ENCODE results near the gene GGTLC1.

Gene GGTLC1

DNA sequence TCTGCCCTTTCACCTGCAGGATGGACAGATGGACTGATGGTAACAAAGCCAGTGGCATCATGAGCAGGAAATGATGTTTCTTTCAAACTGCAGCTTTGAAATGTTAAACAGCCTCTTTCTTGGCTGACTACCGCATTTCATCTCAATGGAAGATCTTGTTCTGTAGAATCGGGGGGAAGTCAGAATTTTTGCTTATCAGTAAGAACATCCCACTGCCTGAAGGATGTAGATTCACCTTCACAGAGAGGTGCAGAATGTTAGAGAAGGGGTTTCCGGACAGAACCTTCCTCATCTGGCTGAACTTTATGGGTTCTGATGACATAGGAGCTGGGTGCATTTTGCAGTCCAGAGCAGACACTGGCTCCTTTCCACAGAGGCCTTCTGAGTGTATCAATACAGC lies 32.7 kb downstream of the GGTLC1 start:
- Histone ChIP-seq H3K9me3 (ENCODE audit: insufficient read depth, low read depth, low read length) (peaks cover 4% of the 10 kb centered on the region; the same call in 1 of the 2 replicates), H3K36me3 (ENCODE audit: insufficient read depth, low read depth, low read length) (no peaks in the 10 kb centered on the region), H3K27ac (ENCODE audit: low read length) (no peak overlapping the region), H3K27me3 (ENCODE audit: insufficient read depth, low read length) (no peaks in the 10 kb centered on the region), H3K9ac (ENCODE audit: low read depth, low read length) (no peak overlapping the region), H3K4me1 (ENCODE audit: insufficient read depth, low read length) (peaks cover 3% of the 10 kb centered on the region; the same call in 1 of the 2 replicates), H3K4me3 (ENCODE audit: low read length) (no peak overlapping the region)

DNA sequence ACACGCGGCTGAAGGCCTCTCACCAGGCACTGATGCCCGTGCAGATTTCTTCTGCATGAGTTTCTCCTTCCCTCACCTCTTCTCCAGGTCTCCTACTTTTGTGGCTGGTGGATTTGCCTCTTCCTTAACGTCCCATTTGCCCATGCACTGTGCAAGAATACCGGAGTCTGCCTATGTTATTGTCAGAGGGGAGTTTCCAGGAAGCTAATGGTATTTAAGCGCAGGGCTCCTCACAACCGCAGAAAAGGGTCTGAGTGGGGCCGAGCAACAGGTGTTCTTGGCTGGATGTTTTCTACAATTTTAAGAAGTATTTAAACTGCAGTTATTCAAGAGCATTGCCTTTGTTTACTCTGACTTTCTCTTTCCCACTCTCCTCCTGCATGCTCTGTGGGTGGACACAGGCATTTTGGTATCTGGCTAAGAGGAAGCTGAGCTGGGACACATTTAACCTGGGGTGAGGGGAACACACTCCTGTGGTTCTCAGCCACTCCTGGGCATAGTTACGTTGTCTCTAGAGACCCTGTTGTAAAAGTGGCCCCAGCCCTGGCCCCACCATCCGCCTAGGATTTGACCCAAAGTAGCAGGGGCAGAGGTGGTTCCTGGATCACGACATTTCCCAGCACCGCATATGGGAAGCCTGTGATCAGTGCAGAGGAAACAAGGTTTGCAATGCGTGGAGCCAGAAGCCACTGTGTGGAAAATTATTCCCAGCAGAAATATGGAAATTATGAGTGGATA lies 34.4 kb downstream of the GGTLC1 start:
- Histone ChIP-seq H3K27ac (ENCODE audit: low read length) (no peak overlapping the region), H3K36me3 (ENCODE audit: insufficient read depth, low read depth, low read length) (no peaks in the 10 kb centered on the region), H3K4me1 (ENCODE audit: insufficient read depth, low read length) (peaks cover 3% of the 10 kb centered on the region; the same call in 1 of the 2 replicates), H3K4me3 (ENCODE audit: low read length) (no peak overlapping the region), H3K9ac (ENCODE audit: low read depth, low read length) (no peak overlapping the region), H3K27me3 (ENCODE audit: insufficient read depth, low read length) (no peaks in the 10 kb centered on the region), H3K9me3 (ENCODE audit: insufficient read depth, low read depth, low read length) (no peaks in the 10 kb centered on the region)

DNA sequence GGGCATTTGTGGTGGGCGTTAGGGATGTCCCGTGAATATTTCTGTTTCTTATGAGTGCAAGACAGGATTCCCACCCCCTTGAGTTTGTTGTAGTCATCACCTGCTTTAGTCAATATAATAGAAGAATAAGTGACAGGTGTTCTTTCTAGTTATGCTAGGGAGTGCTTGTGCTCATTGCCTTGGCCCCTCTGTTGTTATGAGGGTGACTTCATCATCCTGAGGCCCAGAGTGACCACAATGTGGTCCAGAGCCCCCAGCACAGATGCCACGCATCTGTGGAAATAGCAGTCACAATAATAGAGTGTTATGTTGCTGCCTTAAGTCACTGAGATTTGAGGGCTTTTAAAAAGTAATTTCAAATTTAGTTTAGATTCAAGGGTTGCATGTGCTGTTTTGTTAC lies 42.4 kb downstream of the GGTLC1 start:
- no peaks in the 10 kb centered on the region for H3K36me3 ChIP-seq (ENCODE audit: insufficient read depth, low read depth, low read length)
- H3K27ac ChIP-seq (ENCODE audit: low read length), result no peak overlapping the region
- H3K4me3 ChIP-seq (ENCODE audit: low read length), result no peak overlapping the region
- no peaks in the 10 kb centered on the region for H3K4me1 ChIP-seq (ENCODE audit: insufficient read depth, low read length)
- H3K9me3 ChIP-seq (ENCODE audit: insufficient read depth, low read depth, low read length), result no peaks in the 10 kb centered on the region
- no peaks in the 10 kb centered on the region for H3K27me3 ChIP-seq (ENCODE audit: insufficient read depth, low read length)
- no peak overlapping the region for H3K9ac ChIP-seq (ENCODE audit: low read depth, low read length)

GRCh38 chr20:23943304-23943703 lies 45.3 kb downstream of the GGTLC1 start:
- H3K4me3 ChIP-seq (ENCODE audit: low read length), result no peak overlapping the region
- H3K9ac ChIP-seq (ENCODE audit: low read depth, low read length), result no peak overlapping the region
- no peak overlapping the region for H3K27ac ChIP-seq (ENCODE audit: low read length)
- no peaks in the 10 kb centered on the region for H3K4me1 ChIP-seq (ENCODE audit: insufficient read depth, low read length)
- H3K9me3 ChIP-seq (ENCODE audit: insufficient read depth, low read depth, low read length), result no peaks in the 10 kb centered on the region
- H3K36me3 ChIP-seq (ENCODE audit: insufficient read depth, low read depth, low read length), result no peaks in the 10 kb centered on the region
- no peaks in the 10 kb centered on the region for H3K27me3 ChIP-seq (ENCODE audit: insufficient read depth, low read length)

DNA sequence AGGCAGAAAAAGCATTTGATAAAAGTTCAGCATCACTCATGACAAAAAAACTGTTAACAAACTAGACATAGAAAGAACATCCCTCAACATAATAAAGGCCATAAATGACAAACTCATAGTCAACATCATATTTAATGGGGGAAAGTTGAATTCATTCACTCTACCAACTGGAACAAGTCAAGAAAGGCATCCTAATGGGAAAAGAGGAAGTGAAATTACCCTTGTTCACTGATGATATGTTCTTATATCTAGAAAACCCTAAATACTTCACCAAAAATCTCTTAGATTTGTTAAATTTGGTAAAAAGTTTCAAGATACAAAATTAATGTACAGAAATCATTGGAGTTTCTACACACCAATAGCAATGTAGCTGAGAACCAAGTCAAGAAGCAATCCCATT lies 48.9 kb downstream of the GGTLC1 start:
- Histone ChIP-seq H3K9me3 (ENCODE audit: insufficient read depth, low read depth, low read length) (no peaks in the 10 kb centered on the region), H3K27me3 (ENCODE audit: insufficient read depth, low read length) (no peaks in the 10 kb centered on the region), H3K36me3 (ENCODE audit: insufficient read depth, low read depth, low read length) (no peaks in the 10 kb centered on the region), H3K9ac (ENCODE audit: low read depth, low read length) (no peak overlapping the region), H3K4me3 (ENCODE audit: low read length) (no peak overlapping the region), H3K4me1 (ENCODE audit: insufficient read depth, low read length) (no peaks in the 10 kb centered on the region), H3K27ac (ENCODE audit: low read length) (no peak overlapping the region)

GRCh38 chr20:23939063-23939462 lies 49.5 kb downstream of the GGTLC1 start:
- no peak overlapping the region for H3K4me3 ChIP-seq (ENCODE audit: low read length)
- no peaks in the 10 kb centered on the region for H3K27me3 ChIP-seq (ENCODE audit: insufficient read depth, low read length)
- no peak overlapping the region for H3K27ac ChIP-seq (ENCODE audit: low read length)
- no peaks in the 10 kb centered on the region for H3K9me3 ChIP-seq (ENCODE audit: insufficient read depth, low read depth, low read length)
- no peak overlapping the region for H3K9ac ChIP-seq (ENCODE audit: low read depth, low read length)
- no peaks in the 10 kb centered on the region for H3K36me3 ChIP-seq (ENCODE audit: insufficient read depth, low read depth, low read length)
- H3K4me1 ChIP-seq (ENCODE audit: insufficient read depth, low read length), result no peaks in the 10 kb centered on the region

GRCh38 chr20:23938118-23938438 lies 50.5 kb downstream of the GGTLC1 start:
- no peaks in the 10 kb centered on the region for H3K36me3 ChIP-seq (ENCODE audit: insufficient read depth, low read depth, low read length)
- H3K4me1 ChIP-seq (ENCODE audit: insufficient read depth, low read length), result no peaks in the 10 kb centered on the region
- no peaks in the 10 kb centered on the region for H3K9me3 ChIP-seq (ENCODE audit: insufficient read depth, low read depth, low read length)
- no peak overlapping the region for H3K27ac ChIP-seq (ENCODE audit: low read length)
- H3K9ac ChIP-seq (ENCODE audit: low read depth, low read length), result no peak overlapping the region
- no peaks in the 10 kb centered on the region for H3K27me3 ChIP-seq (ENCODE audit: insufficient read depth, low read length)
- no peak overlapping the region for H3K4me3 ChIP-seq (ENCODE audit: low read length)

- H3K9ac ChIP-seq (ENCODE audit: low read depth, low read length), result no peak overlapping the region
- H3K36me3 ChIP-seq (ENCODE audit: insufficient read depth, low read depth, low read length), result no peaks in the 10 kb centered on the region
- no peaks in the 10 kb centered on the region for H3K27me3 ChIP-seq (ENCODE audit: insufficient read depth, low read length)
- no peak overlapping the region for H3K27ac ChIP-seq (ENCODE audit: low read length)
- no peak overlapping the region for H3K4me3 ChIP-seq (ENCODE audit: low read length)
- H3K4me1 ChIP-seq (ENCODE audit: insufficient read depth, low read length), result no peaks in the 10 kb centered on the region
- H3K9me3 ChIP-seq (ENCODE audit: insufficient read depth, low read depth, low read length), result no peaks in the 10 kb centered on the region
Observed at GRCh38 chr20:23937303-23938117, 51.1 kb downstream of the GGTLC1 start.
